Measurements from ENCODE around the gene EGLN3.

Gene EGLN3

GRCh38 chr14:33959692-33960151, 8.8 kb upstream of the EGLN3 start:
- no peak for DNase-seq

DNA sequence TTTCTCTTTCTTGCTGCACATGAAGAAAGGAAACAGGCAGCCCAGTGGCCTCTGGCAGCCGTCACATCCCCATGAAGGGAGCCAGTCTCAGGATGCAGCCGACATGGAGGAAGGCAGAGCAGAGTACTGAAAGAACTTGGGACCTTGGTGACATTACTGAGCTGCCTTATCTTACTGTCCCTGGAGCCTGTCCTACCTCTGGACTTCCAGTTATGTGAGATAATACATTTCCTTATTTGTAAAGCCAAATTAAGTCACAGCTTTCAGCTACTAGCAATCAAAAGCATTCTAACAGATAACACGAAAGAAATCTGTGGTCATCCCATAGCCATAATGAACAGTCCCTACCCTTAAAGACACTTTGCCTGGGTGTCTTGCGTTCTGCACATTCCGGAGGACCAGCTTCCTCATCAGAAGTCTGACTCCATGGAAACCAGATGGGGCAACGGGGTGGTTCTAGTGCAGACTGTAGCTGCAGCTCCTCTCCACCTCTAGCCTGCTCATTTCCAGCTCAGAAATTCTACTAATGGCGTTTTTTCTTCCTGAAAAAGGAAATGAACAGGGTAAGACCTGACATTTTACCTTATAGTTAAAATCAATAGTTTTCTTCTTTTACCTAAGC, 7.8 kb upstream of the EGLN3 start:
- DNase-seq = no peak

GRCh38 chr14:33957993-33958392, 7.1 kb upstream of the EGLN3 start:
- no peak for DNase-seq

- no peak for DNase-seq
These were observed 6.4 kb upstream of the EGLN3 start for GRCh38 chr14:33957299-33957698.

- DNase-seq = no peak
These were observed 5.8 kb upstream of the EGLN3 start for GRCh38 chr14:33956640-33957039.

DNA sequence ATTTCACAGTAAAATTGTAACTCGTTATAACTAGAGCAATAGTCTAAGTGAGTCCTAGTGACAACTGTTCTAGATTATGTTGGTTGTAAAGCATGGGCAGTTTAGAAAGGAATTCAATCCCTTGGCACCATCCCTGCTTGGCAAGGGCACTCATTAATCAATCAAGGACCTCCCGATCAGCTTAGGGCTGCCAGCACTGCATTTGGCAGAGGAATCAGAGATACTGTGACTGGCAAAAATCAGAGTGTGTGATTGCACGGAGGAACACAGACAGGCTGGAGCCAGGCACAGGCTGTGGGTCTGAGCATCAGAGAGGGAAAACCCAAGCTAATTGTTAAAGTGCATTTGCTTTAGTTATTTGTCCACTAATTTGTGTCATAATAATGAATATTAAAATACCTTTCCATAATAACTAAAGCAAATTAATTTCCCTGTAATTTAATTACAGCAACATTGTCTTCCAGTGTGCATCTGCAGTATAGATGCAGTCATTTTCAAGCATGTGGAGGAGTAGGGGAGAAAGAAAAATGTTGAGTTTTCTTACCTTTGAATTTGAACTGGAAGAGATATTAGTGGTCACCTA, 3.2 kb upstream of the EGLN3 start:
- DNase-seq = no peak

GRCh38 chr14:33952541-33952940, 1.7 kb upstream of the EGLN3 start:
- DNase-seq = no peak

GRCh38 chr14:33951183-33951840, 438 bp upstream of the EGLN3 start:
- DNase-seq = no peak

- DNase-seq = no peak
These were observed 1.4 kb downstream of the EGLN3 start for GRCh38 chr14:33949411-33949893.

- DNase-seq = no peak
These were observed 1.9 kb downstream of the EGLN3 start for GRCh38 chr14:33948869-33949408.

DNA sequence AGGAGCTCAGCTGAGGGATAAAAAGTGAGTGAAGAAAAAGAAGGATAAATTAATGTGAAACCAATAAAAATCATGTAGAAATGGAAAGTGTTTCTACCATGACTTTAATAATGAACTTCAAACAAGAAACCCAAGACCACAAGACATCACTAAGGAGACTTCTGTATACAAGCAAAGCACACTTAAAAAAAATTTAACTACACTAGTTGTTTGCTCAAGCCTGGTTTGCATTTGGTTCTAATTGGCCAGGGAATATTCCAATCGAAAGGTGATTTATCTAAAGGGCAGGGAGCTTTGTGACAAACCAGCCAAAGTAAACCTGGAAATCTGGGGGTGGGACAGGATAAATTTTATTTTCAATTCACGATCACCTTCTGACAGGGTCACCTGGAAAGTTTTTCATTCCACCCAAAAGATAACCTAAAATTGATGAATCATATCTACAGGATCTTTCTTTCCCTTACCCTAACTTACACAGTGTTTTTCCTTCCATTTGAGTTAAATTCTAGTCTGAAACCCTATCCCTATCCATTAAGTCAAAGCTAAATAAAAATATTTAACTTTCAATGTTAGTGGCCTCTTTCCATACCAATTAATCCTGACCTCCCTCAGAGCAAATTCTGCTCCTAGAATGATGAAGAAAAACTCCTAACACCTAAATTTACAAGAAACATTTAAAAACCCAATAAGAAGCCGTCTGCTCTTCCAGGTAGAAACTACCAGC, 2.6 kb downstream of the EGLN3 start:
- DNase-seq = no peak

DNA sequence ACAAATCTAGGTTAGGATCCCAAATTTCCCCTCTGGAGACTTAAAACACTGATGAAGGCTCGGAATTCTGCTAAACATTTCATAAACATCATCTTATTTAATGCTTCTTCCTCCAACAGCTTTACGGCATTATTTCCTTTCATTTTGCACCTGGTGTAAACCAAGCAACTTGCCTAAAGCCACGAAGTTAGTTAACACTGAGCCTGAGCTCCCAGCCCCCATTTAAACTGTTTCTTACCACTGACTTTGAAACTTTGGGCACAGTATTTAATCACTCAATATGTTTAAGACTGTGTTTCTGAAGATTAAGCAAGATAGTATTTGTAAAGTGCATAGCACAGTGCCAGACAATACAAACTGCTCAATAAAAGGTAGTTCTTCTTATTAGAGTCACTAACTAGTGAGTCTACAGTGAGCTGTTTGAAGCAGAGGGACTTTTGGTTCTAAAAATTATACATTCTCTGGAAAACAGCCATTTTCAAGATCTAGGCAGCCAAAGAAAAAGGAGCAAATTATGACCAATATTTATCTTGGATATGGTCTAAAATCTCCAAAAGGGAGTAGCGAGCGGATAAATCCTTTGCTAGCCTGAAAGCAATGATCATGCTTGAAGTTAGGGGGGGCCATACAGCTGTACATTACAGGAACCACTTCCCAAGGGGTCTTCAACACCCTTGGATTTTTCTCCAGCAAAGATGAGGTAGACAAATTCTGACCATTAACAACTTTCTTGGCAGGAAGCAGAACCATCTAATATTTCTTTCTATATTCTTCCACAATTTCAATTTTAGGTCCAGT, 4.0 kb downstream of the EGLN3 start:
- no peak for DNase-seq

DNA sequence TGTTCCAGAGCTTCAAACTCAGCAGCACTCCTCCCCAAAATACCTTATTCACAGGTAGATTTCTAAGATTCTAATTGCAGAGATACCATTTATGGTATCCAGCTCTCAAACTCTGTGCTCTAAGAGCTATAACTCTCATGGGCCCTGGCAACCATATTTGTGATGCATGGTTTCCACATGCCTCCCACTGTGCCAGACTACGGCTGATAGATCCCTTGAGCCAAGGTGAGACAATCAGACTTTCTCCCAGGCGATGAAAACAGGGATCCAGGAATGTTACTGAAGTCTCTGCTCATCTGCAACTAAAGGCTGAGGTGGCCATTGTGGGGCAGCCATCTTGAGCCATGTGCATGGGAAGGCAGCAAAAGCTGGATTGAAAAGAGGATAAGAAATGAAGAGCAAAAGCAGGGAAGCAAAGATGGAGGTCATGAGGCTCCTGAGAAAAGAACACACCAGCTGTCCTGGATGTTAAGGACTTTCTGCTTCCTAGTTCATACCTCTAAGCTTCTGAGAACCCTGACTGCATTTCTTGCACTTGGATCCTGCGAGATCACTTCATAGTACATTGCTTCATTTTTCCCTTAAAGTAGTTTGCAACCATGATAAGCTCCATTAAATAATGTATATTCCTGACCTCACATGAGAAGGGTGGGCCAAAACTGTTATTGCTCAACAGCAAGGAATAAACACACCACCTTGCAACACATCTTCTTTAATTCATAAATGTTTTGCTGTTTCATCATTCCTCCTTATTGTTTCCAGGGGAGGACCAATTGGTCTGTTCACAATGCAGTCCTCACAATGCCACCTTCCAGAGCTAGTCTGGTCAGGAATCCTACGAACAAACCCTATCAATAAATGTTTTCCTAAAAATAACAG, 5.4 kb downstream of the EGLN3 start:
- DNase-seq = no peak

- DNase-seq = no peak
These were observed 7.6 kb downstream of the EGLN3 start for GRCh38 chr14:33943096-33943883.

DNA sequence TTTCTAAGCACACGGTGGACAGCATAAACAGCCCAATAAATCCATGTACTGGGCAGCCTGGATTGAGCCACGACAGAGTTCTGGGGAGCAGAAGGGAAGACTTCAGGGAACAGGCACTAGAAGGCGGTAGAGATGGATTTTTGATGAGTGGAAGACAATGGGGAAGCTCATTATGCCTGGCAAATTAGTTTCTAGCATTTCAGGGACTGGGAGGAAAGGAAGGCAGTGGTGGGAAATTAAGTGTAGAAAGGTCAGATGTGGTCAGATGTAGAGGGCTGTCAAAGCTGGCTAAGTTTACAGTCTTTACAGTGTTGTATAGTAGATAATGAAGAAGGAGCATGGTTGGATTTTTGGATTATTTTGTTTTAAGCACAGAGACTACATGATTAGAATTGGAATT, 9.2 kb downstream of the EGLN3 start:
- no peak for DNase-seq

DNA sequence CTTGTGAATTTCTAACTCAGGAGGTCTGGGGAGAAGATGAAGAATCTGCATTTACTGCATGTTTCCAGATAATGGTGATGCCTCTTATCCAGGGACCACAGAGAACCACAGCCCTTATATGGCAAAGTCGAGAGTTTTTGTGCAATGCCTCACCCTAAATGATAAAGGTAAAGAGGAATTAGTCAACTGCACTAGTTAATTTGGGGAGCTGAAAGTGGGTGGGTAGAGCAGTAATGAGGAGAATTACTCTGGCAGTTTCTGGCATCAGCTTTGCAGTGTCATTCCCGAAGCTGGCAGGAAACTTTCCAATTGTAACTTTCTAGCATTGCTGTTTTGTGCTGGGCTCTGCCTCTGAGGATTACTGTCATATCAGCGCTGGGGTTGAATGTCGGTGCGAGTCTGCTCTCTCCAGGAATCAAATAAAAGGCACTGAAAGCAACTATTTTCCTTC, 10.3 kb downstream of the EGLN3 start:
- DNase-seq = no peak

DNA sequence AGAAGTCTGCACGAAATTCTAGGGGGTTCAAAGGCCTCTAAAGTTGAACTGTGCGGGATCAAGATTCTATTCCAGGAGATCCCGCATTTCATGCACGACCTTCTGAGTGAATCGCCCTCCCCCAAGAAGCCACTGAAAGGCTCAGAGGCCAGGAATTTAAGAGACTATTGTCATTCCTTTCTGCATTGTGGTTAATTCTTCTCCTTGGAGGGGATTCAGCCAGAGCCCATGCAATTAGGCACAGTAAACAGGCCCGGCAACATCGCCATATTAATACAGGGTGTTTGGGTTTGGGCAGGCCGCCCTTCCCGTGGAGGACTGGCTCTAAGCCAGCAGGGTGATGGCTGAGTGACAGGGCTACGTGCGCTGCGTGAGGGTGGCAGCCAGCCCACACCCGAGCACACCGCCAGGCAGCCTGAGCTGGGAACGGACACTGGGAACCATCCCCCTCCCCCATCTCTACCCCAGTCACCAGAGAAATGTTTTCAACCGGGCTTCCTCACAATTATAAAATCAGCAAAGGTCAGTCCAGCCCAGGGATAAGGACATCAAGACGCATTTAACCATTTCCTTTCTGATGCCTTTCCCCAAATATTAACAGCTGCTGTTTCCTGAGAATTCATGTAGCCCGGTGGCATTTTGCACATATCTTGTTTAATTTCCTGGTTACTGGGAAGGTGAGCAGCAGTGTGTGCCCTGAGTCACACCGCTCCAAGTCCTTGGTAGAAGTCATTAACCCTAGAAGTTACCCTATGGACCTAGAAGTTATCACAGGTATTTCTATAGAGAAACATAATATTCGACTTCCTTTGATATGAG, 12.5 kb downstream of the EGLN3 start:
- no peak for DNase-seq

DNA sequence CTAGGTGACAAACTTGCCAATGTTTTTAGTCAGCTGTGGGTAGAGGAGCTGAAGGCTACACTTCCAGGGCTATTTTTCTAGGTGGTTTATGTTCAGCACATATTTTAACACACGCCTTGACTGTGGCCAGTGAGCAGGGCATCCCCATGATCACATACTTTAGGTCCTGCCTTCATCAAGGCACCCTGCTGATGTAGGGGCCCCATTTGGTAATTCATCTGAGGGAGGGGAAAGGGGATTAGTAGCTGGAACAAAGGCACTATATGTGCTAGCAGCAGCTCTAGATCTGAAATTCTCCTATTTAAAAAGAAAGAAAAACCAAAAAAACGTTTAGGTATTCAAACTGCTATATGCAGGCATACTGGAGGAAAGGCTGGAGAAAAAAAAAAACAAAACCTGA, 14.5 kb downstream of the EGLN3 start:
- DNase-seq = no peak

DNA sequence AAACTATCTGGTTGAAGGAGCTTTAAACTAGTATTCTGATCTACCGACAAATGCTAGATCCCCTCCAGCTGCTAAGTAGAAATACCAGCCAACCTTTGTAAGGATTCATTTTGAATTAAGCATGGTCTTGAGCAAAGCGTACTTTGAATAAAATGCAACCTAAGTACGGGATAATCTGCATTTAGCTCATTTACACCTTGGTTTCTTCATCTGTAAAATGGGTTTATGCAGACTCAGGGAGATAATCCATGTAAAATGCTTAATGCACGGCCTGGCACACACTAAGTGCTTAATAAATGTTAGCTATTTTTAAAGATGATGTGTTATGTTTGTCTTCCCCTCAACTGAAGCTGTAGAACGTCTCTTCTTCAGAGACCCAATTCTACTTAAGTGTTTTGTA, 15.9 kb downstream of the EGLN3 start:
- no peak for DNase-seq
